GM19397 (cell line): ENCODE results near the gene ZNF337.
"Not testable (repeated sequence)": the region's sequence is repeated elsewhere in the genome, so short reads cannot be mapped to it uniquely, and the experiment has no call there.

Source experiments
- ATAC-seq: cut with Tn5 transposase; IDR thresholded peaks from one replicate; pipeline ENCODE4 v1.9.1; 2021; ENCODE audit warnings: mild to moderate bottlenecking, moderate library complexity; ENCODE audit not compliant: unreplicated experiment

The ZNF337 gene

DNA sequence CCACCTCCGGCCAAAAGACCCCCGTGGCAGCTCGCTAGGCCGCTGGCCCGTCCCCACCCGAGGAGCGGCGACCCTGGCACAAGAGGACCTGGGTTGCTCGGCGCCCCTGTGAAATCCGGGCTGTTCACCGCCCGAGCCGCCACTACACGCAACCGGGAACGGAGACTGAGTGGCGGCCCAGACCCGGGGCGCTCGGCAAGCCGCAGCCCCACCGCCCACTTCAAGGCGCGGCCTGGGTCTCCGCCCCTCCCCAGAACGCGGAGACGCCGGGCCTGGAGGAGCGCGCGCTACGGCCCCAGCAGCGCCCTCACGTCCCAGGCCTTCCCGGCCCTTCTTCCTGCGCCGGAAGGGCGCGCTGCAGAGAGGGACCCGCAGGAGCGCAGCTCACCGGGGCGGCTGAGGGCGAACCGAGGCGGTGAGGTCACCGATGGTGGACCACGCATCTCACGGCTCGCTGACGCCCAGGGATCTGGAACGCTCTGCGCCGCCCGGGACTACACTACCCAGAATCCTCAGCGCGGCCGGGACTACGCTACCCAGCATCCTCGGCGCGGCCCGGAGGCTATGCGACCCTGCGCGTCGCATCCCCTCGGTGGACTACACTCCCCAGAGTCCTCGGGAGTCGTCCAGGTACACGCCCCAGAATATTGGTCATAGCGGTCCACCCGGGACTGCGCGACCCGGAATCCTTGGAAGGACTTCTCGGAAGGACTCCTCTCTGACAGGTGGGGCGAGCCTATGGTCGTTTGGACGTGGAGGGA lies at the start of gene ZNF337:
ZNF337 (minus strand) TSS at position 483 of the 761 bp plus-strand sequence. CDS start 10,436 bp downstream, outside the sequence.
- ATAC-seq, result peak; percentile 96

DNA sequence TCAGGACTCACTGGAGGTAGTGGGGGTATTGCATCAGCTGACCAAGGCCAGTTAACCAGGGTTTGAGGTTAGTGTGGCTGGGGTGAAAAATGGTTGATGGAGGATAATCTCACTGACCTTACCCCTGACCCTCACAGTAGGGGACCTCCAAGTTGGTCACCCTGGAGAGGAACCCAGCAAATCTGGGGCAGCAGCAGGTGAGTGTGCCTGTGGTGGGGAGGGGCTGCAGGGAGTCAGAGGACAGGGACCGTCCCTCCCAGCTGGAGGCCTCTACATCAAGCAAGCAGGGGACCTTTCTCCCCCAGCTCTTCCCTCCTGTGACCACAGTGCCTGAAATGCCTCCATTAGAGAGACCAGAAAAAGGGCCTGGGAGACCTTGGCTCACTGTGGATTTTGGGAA lies 49.1 kb upstream of the ZNF337 start:
- no peak for ATAC-seq

DNA sequence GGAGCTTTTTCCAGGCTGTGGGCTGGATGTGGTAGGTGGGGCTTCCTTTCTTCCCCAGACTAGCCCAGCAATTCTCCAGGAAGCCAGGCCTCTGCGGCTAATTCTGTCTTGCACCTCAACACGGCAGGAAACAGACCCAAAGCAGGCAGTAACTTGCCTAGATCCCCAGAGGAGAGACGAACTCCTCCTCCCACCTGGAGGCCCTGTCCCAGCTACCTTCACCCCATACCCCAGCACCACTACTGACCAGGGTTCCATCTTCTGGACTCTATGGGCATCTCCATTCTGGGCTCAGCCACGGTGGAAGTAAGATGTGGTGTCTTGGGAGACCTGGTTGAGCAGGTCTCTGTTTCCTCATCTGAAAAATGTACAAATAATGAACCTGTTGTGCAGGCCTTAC lies 48.4 kb upstream of the ZNF337 start:
- ATAC-seq, result no peak

DNA sequence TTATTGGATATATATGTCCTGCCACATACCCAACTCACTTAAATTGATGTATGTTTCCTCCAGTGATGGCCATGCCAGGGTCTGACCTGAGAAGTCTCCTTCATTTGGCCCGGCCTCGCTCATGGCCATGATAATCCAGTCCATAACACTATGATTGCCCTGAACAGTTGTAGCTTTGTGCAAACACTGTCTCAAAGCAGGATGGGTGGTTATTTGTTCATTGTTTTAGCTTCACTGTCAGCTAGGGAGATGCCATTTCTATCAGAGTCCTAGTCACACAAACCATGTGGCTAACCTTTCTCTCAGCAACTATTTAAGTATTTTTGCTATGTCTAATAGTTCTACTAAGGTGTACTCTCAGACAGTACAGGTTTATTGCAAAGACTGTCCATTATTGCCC lies 47.6 kb upstream of the ZNF337 start:
- no peak for ATAC-seq

DNA sequence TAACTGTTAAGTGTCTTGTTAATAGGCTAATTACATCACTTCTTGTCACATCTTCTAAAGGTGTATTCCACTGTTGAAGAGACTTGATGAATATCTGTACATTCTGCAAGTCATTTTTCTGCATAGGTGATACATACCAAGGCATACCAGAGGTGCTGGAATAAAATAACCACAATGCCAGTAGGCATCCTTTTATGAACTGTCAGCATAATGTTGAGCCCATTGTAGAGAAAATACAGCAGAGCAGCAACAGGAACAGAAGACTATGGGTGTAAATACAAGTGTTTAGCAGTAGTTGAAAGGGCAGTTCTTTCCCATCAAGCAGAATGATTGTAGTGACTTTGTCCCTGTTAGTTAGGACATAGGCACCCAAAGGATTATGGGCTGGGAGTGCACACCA lies 44.4 kb upstream of the ZNF337 start:
- ATAC-seq, result no peak

DNA sequence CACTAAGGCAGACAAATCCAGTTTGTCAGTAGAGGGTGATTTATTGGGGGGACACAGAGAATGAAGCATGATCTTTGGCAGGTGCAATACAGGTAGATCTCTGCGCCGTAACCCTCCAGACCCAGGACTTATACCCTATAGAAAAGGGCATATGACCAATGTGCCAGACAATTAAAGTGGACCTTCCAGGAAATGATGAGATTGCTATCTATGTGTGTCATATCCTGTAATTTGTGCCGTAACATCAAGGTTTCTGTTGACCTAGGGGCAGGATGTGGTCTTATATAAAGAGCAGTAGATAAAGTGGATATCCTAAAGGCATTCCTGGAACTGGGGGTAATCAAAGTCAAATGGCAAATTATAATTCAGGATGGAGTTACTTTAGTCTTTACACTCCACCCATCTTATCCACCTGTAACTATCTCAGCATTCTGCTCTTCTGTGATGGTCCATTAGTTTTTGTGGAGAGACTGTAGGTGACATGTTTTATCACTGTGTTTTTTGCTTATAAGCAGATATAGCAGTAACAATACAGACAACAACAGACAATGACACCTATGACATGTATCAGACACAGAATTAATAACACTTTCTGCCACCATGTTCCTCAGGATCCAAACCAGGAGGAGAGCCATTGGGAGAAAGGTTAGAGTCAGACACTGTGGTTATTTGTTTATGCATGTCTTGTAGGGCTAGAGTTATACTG lies 43.1 kb upstream of the ZNF337 start:
- ATAC-seq, result no peak

DNA sequence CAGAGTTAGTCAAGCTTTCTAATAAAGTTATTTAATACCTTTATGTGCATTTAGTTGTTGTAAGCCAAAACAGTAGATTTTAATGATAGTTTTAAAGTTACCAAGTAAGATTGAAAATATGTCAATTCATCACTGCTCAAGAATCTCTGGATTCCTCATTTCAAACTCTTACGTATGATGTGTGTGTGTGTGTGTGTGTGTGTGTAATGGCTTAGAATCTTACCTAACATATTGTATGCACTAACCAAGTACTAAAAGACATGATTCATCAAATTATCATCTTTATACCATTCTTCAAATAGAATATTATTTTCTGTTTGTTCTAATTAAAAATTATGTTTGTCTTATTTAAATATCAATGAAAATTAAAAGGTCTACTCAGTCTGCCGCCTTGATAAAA lies 41.5 kb upstream of the ZNF337 start:
- no peak for ATAC-seq

DNA sequence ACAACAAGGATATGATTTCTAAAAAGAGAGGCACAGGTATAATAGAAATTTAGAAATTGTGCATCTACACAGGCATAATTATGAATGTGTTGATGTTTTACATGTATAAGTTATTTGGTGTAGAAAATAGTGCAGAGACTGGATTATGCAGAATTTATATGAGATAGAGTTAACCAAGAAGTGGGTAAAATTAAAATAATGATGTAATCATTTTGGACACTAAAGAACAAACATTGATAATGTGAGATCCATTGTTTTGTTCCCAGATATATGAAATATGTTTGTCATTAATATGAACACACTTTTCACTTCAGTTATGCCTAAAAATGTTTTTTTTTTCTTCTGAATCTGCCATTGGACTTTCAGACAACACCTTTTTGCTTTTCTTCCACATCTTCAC lies 37.2 kb upstream of the ZNF337 start:
- ATAC-seq, result no peak

DNA sequence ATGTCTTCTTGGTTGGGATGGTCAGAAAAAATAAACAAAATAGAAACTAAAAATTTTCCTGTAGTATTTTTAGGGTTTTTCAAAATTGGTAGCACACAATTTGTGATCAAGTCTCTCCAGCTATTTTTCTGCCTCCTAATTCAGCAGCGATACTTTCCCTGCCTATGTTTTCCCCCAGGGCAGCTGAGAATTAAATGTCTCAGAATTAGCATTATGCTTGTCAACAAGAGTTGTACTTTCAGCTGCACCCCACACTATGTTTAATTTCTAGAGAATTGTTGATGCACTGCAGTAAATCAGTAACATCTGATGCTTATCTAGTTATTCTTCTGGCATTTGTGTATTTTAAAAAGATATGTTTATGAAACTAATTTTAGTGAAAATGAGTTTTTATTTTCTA lies 34.2 kb upstream of the ZNF337 start:
- ATAC-seq, result no peak

DNA sequence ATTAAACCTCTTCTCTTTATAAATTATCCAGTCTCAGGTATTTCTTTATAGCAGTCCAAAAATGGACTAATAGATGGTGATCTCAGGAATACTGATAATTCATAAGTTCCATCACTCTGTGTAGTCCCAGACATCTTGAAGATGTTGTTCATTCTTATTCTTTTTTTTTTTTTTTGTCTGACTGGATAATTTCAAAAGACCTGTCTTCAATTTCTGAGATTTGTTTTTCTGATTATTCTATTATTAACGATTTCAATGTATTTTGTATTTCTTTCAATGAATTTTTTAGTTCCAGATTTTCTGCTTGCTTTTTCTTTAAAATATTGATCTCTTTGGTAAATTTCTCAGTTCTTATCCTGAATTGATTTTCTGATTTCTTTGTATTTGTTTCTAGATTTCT lies 29.7 kb upstream of the ZNF337 start:
- no peak for ATAC-seq

DNA sequence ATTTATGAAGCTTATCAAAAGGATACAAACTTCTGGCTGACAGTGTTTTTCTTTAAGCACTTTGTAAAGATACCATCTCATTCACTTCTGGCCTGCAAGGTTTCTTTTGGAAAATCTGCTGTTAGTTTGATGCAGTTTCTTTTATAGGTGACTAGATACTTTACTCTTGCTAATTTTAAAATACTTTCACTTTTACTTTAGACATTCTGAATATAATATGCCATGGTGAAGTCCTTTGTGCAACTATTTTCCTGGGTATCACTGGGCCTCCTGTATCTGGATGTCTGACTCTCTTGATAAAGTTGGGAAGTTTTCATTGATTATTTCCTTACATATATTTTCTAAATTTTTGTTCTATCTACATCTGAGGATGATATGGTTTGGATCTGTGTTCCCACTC lies 29.0 kb upstream of the ZNF337 start:
- ATAC-seq, result no peak

DNA sequence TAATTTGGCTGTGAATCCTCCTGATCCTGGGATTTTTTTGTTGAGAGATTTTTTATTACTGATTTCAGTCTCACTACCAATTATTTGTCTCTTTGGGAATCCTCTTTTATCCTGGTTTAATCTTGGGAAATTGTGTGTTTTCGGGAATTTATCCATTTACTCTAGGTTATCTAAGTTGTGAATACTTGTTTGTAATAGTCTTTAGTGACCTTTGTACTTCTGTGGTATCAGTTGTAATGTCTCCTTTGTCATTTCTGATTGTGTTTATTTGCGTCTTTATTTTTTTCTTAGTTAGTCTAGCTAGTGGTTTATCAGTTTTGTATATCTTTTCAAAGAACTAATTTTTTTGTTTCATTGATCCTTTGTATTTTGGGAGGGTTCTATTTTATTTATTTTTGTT lies 27.3 kb upstream of the ZNF337 start:
- no peak for ATAC-seq

DNA sequence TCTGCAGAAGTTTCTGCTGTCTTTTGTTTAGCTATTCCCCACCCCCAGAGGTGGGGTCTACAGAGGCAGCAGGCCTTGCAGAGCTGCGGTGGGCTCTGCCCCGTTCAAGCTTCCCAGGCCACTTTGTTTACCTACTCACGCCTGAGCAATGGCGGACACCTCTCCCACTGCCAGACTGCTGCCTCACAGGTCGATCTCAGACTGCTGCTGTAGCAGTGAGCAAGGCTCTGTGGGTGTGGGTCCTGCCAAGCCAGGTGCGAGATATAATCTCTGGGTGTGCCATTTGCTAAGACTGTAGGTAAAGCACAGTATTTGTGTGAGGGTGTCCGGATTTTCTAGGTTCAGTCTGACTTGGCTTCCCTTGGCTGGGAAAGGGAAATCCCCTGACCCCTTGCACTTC lies 23.6 kb upstream of the ZNF337 start:
- ATAC-seq, result no peak

DNA sequence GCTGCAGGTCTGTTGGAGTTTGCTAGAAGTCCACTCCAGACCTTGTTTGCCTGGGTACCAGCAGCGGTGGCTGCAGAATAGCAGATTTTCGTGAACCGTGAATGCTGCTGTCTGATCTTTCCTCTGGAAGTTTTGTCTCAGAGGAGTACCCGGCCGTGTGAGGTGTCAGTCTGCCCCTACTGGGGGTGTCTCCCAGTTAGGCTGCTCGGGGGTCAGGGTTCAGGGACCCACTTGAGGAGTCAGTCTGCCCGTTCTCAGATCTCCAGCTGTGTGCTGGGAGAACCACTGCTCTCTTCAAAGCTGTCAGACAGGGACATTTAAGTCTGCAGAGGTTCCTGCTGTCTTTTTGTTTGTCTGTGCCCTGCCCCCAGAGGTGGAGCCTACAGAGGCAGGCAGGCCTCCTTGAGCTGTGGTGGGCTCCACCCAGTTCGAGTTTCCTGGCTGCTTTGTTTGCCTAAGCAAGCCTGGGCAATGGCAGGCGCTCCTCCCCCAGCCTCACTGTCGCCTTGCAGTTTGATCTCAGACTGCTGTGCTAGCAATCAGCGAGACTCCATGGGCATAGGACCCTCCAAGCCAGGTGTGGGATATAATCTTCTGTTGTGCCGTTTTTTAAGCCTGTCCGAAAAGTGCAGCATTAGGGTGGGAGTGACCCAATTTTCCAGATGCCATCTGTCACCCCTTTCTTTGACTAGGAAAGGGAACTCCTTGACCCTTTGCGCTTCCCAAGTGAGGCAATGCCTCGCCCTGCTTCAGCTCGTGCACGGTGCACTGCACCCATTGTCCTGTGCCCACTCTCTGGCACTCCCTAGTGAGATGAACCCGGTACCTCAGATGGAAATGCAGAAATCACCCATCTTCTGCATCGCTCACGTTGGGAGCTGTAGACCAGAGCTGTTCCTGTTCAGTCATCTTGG lies 22.5 kb upstream of the ZNF337 start:
- ATAC-seq, result not testable (repeated sequence)

DNA sequence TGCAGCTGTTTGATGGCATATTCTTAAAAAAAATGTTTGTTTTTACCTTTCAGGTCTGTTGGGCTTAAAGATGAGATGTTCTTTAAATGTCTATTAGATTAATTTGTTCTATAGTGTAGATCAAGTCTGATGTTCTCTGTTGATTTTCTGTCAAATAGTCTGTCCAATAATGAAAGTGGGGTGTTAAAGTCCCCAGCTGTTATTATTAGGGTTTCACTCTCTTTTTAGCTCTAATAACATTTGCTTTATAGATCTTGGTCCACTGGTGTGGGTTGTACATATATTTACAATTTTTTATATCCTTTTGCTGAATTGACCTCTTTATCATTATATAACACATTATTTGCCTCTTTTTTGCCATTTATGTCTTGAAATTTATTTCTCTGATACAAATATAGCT lies 11.0 kb upstream of the ZNF337 start:
- ATAC-seq, result no peak

DNA sequence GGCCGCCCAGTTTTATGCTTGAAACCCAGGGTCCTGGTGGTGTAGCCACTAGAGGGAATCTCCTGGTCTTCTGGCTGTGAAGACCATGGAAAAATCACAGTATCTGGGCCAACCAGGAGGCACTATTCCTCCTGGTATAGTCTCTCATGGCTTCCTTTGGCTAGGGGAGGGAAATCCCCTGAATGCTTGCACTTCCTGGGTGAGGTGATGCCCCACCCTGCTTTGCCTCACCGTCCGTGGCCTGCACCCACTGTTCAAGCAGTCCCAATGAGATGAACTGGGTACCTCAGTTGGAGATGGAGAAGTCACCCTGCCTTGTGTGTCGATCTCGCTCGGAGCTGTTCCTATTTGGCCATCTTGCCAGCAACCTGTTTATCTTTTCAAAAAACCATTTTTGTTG lies 10.1 kb upstream of the ZNF337 start:
- ATAC-seq, result peak; percentile 72

DNA sequence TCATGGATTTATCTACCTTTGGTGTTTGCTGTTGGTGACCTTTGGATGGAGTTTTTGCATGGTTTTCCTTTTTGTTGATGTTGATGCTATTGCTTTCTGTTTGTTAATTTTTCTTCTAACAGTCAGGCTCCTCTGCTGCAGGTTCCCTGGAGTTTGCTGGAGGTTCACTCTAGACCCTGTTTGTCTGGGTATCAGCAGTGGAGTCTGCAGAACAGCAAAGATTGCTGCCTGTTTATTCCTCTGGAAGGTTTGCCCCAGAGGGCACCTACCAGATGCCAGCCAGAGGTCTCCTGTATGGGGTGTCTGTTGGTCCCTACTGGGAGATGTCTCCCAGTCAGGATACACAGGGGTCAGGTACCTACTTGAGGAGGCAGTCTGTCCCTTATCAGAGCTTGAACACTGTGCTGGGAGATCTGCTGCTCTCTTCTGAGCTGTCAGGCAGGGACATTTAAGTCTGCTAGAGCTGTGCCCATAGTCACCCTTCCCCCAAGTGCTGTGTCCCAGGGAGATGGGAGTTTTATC lies 9.2 kb upstream of the ZNF337 start:
- ATAC-seq, result no peak

DNA sequence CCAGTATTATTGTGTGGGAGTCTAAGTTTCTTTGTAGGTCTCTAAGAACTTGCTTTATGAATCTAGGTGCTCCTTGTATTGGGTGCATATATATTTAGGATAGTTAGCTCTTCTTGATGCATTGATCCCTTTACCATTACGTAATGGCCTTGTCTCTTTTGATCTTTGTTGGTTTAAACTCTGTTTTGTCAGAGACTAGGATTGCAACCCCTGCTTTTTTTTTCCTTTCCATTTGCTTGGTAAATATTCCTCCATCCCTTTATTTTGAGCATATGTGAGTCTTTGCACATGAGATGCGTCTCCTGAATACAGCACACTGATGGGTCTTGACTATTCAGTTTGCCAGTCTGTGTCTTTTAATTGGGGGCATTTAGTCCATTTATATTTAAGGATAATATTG lies 7.7 kb upstream of the ZNF337 start:
- not testable (repeated sequence) for ATAC-seq

DNA sequence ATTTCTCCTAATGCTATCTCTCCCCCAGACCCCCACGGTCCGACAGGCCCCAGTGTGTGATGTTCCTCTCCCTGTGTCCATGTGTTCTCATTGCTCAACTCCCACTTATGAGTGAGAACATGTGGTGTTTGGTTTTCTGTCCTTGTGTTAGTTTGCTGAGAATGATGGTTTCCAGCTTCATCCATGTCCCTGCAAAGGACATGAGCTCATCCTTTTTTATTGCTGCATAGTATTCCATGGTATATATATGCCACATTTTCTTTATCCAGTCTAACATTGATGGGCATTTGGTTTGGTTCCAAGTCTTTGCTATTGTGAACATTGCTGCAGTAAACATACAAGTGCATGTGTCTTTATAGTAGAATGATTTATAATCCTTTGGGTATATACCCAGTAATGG lies 4.2 kb upstream of the ZNF337 start:
- not testable (repeated sequence) for ATAC-seq

DNA sequence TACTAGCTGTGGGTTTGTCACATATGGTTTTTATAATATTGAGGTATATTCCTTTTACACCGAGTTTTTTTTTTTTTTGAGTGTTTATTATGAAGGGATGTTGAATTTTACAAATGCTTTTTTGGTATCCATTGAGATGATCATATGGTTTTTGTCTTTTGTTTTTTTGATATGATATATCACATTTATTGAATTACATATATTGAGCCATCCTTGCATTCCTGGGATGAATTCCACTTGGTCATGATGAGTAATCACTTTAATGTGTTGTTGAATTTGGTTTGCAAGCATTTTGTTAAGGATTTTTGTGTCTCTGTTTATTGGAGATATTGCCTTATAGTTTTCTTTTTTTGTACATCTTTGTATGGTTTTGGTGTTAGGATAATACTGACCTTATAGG lies 3.3 kb upstream of the ZNF337 start:
- ATAC-seq, result no peak

DNA sequence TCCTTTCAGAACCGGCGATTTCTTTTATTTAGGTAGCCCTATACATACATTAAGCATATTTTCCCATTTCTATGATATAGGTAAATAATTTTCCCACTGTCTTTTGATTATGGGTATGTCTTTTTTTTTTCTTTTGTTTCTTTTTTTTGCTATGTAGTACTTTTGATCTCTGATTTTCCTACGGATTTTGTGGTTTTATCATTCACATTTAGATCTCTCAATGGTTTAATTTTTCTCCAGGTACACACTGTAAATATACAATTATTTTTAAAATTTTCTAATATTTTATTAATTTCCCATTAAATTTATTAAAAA lies 436 bp upstream of the ZNF337 start:
- no peak for ATAC-seq
